HL-60 (cell line): ENCODE data around the gene SVIL. TPM values are rescaled to one million over a fixed set of nuclear protein-coding genes. Genes with fewer than 3 reads are reported as not detected.

ENCODE experiments used
- DNase-seq, 2 experiments: peaks; one replicate each; pipeline ENCODE4 v3.0.0-alpha.2; 2010 to 2020; ENCODE audit warnings: low read depth in 1 of 2, low spot score in 1 of 2
- H3K27ac ChIP-seq: fragments of 250-450 bp; sonication (Bioruptor Pico); replicated peaks from 2 replicates; pipeline ENCODE4 v1.5.1; 2020; ENCODE audit warnings: mild to moderate bottlenecking, moderate library complexity
- H3K27me3 ChIP-seq: fragments of 250-450 bp; sonication (Bioruptor Pico); 2 replicates; pipeline ENCODE4 v1.5.1; 2021; ENCODE audit warnings: mild to moderate bottlenecking, moderate library complexity; ENCODE audit not compliant: insufficient read depth, poor library complexity, severe bottlenecking
- H3K4me3 ChIP-seq: replicated peaks from 2 replicates; pipeline ENCODE4 v1.5.1; 2011; ENCODE audit warnings: mild to moderate bottlenecking, control low read depth, low read length; ENCODE audit not compliant: insufficient read depth
- CTCF ChIP-seq: IDR thresholded peaks from one replicate; pipeline ENCODE4 v1.5.1; 2011; ENCODE audit warnings: low read length, control low read depth, inconsistent platforms; ENCODE audit not compliant: insufficient read depth
- GABPA ChIP-seq: IDR thresholded peaks from 2 replicates; pipeline ENCODE4 v1.6.1; 2012; ENCODE audit warnings: low read depth
- POLR2AphosphoS5 ChIP-seq: IDR thresholded peaks from 2 replicates; pipeline ENCODE4 v1.6.1; 2012; ENCODE audit warnings: low read depth
- REST ChIP-seq: IDR thresholded peaks from 2 replicates; pipeline ENCODE4 v1.6.1; 2012; ENCODE audit warnings: low read depth; ENCODE audit not compliant: insufficient replicate concordance
- SPI1 ChIP-seq: IDR thresholded peaks from 2 replicates; pipeline ENCODE4 v1.6.1; 2012; ENCODE audit warnings: low read depth, mild to moderate bottlenecking, borderline replicate concordance
- microRNA-seq: library from miRNA; unstranded; fragments of <30 nt; microRNA quantifications from one replicate; pipeline ENCODE4, GENCODE V29; 2018

SVIL gene

GRCh38 chr10:29411666-29412315 is 223.0 kb downstream of the SVIL start:
- TF ChIP-seq REST: no peak
- no peak for TF ChIP-seq CTCF
- no peak for TF ChIP-seq POLR2AphosphoS5
- TF ChIP-seq SPI1: no peak
- no peak for TF ChIP-seq GABPA
- Histone ChIP-seq H3K4me3 (no peak overlapping the region), H3K27me3 (no peaks in the 10 kb centered on the region), H3K27ac (no peak overlapping the region)
- DNase-seq: no peak

GRCh38 chr10:29409241-29410054 is 225.3 kb downstream of the SVIL start:
- TF ChIP-seq GABPA (no peak), REST (no peak), POLR2AphosphoS5 (peak; percentile 23; the same call in 1 of the 2 replicates)

GRCh38 chr10:29408847-29409240 is 225.9 kb downstream of the SVIL start:
- Histone ChIP-seq H3K27me3 (no peaks in the 10 kb centered on the region), H3K27ac (peak overlapping the region; percentile 62), H3K4me3 (peak overlapping the region; percentile 71)
- DNase-seq: no peak
- TF ChIP-seq REST: no peak
- no peak for TF ChIP-seq SPI1
- no peak for TF ChIP-seq POLR2AphosphoS5
- TF ChIP-seq CTCF: no peak
- TF ChIP-seq GABPA: no peak

More at GRCh38 chr10:29409241-29410054, 225.3 kb downstream of the SVIL start:
- no peaks in the 10 kb centered on the region for H3K27me3 ChIP-seq
- H3K4me3 ChIP-seq: peak overlapping the region; percentile 71
- DNase-seq: peak; percentile 18 to 59
- peak overlapping the region; percentile 62 for H3K27ac ChIP-seq

Small RNAs within 50 kb of the gene (microRNA-seq; reads per million reads assigned to microRNA genes)
- not detected for gene MIR604
- not detected for gene MIR938
